ENCODE results near the gene SCAMP5. TPM values are rescaled to one million over a fixed set of nuclear protein-coding genes. Genes with fewer than 3 reads are reported as not detected.

SCAMP5 gene
- total RNA-seq, 1 experiment from 2014 or later: 6.2 TPM

DNA sequence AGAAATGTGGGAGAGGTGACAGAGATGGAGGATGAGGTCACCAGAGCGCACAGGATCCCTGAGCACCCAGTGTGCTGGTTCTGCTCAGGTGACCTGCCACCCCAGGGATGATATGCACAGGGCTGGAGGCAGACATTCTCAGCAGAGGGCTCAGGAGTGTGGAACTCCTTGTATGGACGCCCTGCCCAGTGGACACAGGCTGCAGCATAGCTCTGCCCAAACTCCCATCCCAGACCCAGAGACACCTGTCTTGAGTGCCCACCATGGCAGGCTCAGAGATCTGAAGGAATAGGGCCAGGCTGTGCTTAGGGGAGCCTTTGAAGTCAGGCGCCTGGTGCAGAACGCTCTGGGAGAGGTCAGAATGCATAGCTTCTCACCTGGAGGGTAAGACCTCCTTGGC, 75.3 kb downstream of the SCAMP5 start:
- H3K4me1 ChIP-seq (ENCODE audit: control insufficient read depth in 1 of 2, insufficient read depth in 2 of 2, low read length in 2 of 2): peaks cover 4 to 17% of the 10 kb centered on the region in 2 experiments; a peak in 3 of 4 replicates
- BruUV-seq (replicated peaks): no TSS peak
- H2AFZ ChIP-seq (ENCODE audit: low read depth, low read length, poor library complexity, severe bottlenecking): no peak overlapping the region
- no peaks in the 10 kb centered on the region for H4K20me1 ChIP-seq (ENCODE audit: insufficient read depth)
- ChIA-PET CTCF (no interaction called here), POLR2A (no interaction called here), RAD21 (ENCODE audit: low non-redundant PET in 1 of 2, low total read pairs in 2 of 2, uncharacterized antibody in 2 of 2, unreplicated experiment in 2 of 2) (no interaction called here)
- no peak overlapping the region for H3K4me3 ChIP-seq (replicated peaks in 1 of 2; ENCODE audit: low read depth in 1 of 2, low read length in 2 of 2)
- no peak overlapping the region for H3K4me2 ChIP-seq (ENCODE audit: low read length)
- TF ChIP-seq FOSL1 (IDR thresholded peaks at IDR 0.05; ENCODE audit: low read depth) (no peak), ZFX (IDR thresholded peaks at IDR 0.05) (no peak), SP1 (IDR thresholded peaks at IDR 0.05; ENCODE audit: low read depth) (no peak), RAD21 (IDR thresholded peaks at IDR 0.05; ENCODE audit: low read depth) (no peak), ELF1 (IDR thresholded peaks at IDR 0.05; ENCODE audit: borderline replicate concordance, low read depth) (no peak), POLR2AphosphoS5 (IDR thresholded peaks at IDR 0.05; ENCODE audit: low read depth, low read length) (no peak)
- TF ChIP-seq, protein P1, sequence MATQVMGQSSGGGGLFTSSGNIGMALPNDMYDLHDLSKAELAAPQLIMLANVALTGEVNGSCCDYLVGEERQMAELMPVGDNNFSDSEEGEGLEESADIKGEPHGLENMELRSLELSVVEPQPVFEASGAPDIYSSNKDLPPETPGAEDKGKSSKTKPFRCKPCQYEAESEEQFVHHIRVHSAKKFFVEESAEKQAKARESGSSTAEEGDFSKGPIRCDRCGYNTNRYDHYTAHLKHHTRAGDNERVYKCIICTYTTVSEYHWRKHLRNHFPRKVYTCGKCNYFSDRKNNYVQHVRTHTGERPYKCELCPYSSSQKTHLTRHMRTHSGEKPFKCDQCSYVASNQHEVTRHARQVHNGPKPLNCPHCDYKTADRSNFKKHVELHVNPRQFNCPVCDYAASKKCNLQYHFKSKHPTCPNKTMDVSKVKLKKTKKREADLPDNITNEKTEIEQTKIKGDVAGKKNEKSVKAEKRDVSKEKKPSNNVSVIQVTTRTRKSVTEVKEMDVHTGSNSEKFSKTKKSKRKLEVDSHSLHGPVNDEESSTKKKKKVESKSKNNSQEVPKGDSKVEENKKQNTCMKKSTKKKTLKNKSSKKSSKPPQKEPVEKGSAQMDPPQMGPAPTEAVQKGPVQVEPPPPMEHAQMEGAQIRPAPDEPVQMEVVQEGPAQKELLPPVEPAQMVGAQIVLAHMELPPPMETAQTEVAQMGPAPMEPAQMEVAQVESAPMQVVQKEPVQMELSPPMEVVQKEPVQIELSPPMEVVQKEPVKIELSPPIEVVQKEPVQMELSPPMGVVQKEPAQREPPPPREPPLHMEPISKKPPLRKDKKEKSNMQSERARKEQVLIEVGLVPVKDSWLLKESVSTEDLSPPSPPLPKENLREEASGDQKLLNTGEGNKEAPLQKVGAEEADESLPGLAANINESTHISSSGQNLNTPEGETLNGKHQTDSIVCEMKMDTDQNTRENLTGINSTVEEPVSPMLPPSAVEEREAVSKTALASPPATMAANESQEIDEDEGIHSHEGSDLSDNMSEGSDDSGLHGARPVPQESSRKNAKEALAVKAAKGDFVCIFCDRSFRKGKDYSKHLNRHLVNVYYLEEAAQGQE (IDR thresholded peaks at IDR 0.05; ENCODE audit: low read depth): no peak
- TF ChIP-seq, protein P2, sequence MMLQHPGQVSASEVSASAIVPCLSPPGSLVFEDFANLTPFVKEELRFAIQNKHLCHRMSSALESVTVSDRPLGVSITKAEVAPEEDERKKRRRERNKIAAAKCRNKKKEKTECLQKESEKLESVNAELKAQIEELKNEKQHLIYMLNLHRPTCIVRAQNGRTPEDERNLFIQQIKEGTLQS (IDR thresholded peaks at IDR 0.05): no peak
- TF ChIP-seq, protein P3, sequence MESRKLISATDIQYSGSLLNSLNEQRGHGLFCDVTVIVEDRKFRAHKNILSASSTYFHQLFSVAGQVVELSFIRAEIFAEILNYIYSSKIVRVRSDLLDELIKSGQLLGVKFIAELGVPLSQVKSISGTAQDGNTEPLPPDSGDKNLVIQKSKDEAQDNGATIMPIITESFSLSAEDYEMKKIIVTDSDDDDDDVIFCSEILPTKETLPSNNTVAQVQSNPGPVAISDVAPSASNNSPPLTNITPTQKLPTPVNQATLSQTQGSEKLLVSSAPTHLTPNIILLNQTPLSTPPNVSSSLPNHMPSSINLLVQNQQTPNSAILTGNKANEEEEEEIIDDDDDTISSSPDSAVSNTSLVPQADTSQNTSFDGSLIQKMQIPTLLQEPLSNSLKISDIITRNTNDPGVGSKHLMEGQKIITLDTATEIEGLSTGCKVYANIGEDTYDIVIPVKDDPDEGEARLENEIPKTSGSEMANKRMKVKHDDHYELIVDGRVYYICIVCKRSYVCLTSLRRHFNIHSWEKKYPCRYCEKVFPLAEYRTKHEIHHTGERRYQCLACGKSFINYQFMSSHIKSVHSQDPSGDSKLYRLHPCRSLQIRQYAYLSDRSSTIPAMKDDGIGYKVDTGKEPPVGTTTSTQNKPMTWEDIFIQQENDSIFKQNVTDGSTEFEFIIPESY (IDR thresholded peaks at IDR 0.05; ENCODE audit: extremely low read depth, insufficient replicate concordance, low read length): no peak
- H3K27me3 ChIP-seq (ENCODE audit: insufficient read depth, low read length): no peaks in the 10 kb centered on the region
- H3K9me3 ChIP-seq (ENCODE audit: control insufficient read depth in 1 of 2, insufficient read depth in 1 of 2, low read depth in 1 of 2, low read length in 2 of 2): no peaks in the 10 kb centered on the region
- H3K27ac ChIP-seq (ENCODE audit: low read depth, low read length): no peak overlapping the region
- intact Hi-C loops (cut with micrococcal nuclease): no loop called here
- no peaks in the 10 kb centered on the region for H3K9me2 ChIP-seq (ENCODE audit: insufficient read depth)
- no peaks in the 10 kb centered on the region for H3K36me3 ChIP-seq (ENCODE audit: control insufficient read depth in 1 of 2, insufficient read depth in 2 of 2, low read length in 2 of 2)
- DNase-seq (ENCODE audit: low read depth, low spot score): no peak
- H3K79me2 ChIP-seq (ENCODE audit: insufficient read depth, low read length): no peaks in the 10 kb centered on the region
- no peak overlapping the region for H3K9ac ChIP-seq (ENCODE audit: low read length)
- no peak for ATAC-seq

Other genes with a start within 250 kb of the SCAMP5 start
- not detected for gene CYP1A2, start 246.7 kb upstream of the SCAMP5 start, total RNA-seq (2021; ENCODE audit: unreplicated experiment)
- gene CSK, start 213.5 kb upstream of the SCAMP5 start, total RNA-seq (2021; ENCODE audit: unreplicated experiment): 72.2 TPM
- 0.17 TPM for gene LMAN1L, start 182.7 kb upstream of the SCAMP5 start, total RNA-seq (2021; ENCODE audit: unreplicated experiment)
- not detected for gene CPLX3, start 168.9 kb upstream of the SCAMP5 start, total RNA-seq (2021; ENCODE audit: unreplicated experiment)
- gene ULK3, start 152.4 kb upstream of the SCAMP5 start, total RNA-seq (2021; ENCODE audit: unreplicated experiment): 48.4 TPM
- gene SCAMP2, start 122.2 kb upstream of the SCAMP5 start, total RNA-seq (2021; ENCODE audit: unreplicated experiment): 55.8 TPM
- 49.7 TPM for gene MPI, start 105.5 kb upstream of the SCAMP5 start, total RNA-seq (2021; ENCODE audit: unreplicated experiment)
- gene FAM219B, start 88.7 kb upstream of the SCAMP5 start, total RNA-seq (2021; ENCODE audit: unreplicated experiment): 64.3 TPM
- 307 TPM for gene COX5A, start 57.5 kb upstream of the SCAMP5 start, total RNA-seq (2021; ENCODE audit: unreplicated experiment)
- gene RPP25, start 38.8 kb upstream of the SCAMP5 start, total RNA-seq (2021; ENCODE audit: unreplicated experiment): 5.9 TPM
- 18.0 TPM for gene PPCDC, start 28.0 kb downstream of the SCAMP5 start, total RNA-seq (2021; ENCODE audit: unreplicated experiment)
- gene C15orf39, start 206.3 kb downstream of the SCAMP5 start, total RNA-seq (2021; ENCODE audit: unreplicated experiment): 29.3 TPM